Inflammatory macrophage treated with lipopolysaccharide for 1 hour (primary cell): ENCODE data around the gene UGT1A1.

Source experiments
- DNase-seq, 2 donors: peaks; one replicate each; pipeline ENCODE4 v3.0.0-alpha.2; 2020 to 2022

Gene UGT1A1

DNA sequence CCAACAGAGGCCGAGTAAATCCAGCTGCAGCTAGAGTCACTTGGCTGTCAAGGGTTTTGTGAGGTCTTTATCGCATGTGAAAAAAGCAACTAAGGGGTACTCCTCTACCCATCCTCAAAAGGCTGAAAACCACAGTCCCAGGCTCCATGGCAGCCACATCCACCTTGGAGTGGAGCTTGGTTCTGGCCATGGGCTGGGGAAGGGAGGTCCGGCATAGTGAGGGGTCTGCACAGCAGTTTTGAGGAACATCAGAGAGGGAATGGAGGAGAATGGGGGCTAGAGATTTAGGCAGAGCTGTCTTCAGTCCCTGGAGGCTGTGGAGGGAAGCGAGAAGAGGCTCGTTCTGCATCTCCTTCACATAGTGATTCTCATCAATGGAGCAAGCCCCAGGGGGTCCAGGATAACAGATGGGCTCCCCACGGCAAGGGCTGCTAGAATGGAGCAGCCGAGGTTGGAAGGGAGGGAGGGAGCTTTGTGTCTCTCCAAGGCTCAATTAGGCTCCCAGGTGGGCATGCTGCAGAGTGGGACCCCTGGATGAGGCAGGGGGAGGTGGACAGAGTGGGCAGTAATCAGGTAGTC, 39.1 kb downstream of the UGT1A1 start:
- no peak for DNase-seq

DNA sequence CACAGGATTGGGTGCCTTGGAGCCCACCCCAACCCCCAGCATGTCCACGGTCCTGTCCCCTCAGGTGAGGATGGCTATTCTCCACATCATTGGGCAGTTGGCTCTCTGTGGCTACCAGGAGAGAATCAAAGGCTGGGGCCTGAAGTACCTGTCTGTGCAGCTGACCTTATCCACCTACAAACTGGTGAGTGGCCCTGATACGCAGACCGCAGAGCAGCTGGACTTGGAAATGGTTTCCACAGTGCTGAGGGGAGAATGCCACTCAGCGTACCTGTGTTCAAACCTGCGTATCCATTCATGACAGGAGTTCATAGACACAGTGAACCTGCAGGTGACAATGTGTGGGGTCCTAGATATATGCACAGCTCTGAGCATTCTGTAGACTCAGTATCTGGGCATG, 39.6 kb downstream of the UGT1A1 start:
- DNase-seq, result no peak

DNA sequence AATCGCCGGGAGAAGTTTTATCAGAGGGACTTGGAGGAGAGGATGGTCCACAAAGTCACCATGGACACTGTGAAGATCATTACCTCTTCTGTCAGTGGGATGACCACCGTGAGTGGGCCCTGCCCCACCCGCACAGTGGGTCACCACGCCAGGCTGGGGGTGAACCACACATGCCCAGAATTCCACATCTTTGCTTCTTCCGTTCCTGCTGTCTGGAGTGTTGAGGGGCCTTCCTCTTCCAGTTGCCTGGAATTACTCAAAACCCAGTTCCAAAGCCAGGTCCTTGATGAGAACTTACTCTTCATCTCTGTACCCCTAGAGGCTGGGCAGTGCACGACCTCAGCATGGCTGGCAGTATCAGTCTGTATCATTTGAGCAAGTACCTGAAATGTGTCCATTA, 40.1 kb downstream of the UGT1A1 start:
- DNase-seq, result no peak

DNA sequence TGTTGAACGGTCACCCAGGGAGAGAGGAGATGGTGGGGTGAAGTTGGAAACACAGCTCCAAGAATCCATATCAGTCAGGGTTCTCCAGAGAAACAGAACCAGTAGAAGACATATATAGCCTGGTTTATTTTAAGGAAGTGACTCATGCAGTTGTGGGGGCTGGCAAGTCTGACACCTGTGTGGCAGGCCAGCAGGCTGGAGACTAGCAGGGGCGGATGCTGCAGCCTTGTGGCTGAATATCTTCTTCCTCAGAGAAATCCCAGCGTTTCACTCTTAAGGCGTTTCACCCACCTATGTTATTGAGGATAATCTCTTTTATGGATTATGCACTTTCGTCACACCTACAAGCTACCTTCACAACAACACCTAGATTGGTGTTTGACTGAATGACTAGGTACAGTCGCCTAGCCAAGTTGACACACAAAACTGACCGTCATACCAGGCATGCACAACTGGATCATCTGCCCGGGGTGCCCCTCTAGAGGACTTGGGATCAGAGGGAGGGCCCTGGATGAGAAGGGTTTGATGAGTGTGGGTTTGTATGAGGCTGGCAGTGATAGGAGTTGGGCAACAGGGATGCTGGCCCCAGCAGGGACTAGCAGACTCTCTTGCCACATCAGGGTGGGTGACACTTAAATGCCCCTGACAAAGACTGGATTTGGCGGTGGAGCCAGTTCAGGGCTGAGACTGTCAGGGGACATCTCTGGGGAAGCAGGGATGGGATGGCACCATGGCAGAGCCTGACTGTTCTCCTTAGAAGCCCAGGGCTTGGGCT, 41.5 kb downstream of the UGT1A1 start:
- no peak for DNase-seq

DNA sequence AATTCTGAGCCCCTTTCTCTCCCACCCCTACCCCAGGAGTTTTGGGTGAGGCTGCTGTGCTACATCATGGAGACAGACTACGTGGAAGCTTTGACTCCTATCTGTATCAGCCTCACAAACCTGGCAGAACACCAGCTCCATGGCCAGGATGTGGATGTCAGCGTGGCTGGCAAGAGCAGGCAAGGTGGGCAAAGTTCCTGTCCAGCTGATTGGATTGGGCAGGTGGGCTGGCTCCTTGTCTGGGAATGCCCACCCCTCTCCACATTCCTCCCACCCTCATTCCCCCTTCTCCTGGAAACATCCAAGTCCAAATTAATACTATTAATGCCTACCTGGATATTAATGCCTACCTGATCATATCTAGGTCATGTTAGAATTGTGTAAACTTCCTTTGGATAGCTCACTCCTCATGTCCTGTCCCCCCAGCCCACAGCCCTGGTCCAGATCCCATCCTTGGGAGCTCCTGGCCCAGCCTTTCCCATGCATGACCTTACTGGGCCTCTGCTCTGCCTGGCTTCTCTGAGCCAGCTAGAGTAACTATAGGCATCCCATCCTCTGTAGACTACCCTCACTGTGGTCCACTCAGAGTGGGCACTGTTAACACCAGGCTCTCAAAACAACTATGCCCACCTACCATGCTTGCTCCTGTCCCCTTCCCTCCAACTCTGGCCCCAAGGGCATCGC, 42.2 kb downstream of the UGT1A1 start:
- DNase-seq, result no peak

DNA sequence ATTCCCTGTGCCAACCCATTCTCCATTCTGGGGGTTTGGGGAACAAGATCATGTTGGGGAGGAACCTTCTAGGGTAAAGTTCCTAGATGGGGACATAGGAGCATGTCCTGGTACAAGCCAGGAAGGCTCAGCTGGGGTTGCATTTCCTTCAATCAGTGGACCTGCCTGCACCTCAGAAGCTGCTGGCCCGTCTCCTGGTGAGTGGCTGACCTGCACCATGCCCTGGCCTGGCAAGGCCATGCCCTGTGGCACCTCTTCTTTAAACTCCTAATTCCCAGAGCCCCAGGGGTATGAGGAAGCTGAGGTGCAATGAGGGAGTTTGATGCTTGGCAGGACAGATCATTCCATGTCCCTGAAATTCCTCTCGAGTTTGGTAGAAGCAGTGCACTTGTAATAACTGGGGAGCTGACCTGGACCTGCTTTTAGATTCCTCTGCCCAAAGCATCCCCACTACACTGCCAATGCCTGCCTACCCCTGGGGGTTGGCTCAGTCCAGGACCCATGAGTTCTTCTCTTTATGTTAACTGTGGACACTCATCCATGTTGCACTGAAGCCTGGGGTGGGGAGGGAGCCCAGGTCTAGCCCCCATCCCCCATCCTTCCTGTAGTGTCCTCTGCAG, 43.3 kb downstream of the UGT1A1 start:
- no peak for DNase-seq

DNA sequence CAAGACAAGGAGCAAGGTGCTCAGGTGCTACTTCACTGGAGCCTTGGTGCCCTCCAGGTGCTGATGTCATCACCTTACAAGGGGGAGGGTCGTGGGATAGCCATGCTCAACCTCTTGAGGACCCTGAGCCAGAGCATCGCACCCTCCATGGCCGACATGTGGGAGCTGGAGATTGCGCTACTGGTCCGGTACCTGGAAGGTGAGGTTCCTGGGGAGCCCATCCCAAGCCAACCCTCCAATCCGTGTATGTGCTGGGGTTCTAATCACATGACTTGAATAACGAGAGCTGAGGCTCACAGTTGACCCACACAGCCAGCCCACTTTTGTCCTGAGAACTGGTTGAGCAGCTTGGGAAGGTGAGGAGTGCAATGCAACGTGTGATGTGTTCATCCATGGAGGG, 43.9 kb downstream of the UGT1A1 start:
- no peak for DNase-seq

DNA sequence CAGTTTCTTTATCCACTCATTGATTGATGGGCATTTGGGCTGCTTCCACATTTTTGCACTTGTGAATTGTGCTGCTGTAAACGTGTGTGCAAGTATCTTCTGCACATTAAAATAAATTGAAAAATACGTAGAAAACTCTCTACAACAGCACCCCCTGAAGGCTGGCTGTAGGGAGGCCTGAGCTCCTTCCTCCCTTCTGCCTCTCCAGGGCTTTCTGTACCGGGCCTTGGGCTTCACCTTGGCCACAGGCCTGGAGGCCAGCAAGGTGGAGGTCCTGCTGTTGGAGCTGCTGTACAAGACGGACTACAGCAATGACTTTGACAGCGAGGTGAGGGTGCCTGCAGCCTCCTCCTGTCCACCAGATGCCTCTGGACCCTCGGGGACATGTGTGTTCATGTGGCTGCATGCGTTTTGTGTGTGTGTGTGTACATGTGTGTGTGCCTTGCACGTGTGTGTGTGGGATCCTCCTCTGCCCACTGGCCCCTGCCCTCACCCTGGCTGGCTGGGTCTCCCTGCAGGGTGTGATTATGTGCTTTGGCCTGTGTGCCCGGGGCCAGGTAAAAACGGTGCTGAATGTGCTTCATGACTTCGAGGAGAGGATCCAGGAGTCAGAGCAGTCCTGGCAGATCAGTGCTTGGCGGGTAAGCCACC, 47.3 kb downstream of the UGT1A1 start:
- DNase-seq, result no peak

DNA sequence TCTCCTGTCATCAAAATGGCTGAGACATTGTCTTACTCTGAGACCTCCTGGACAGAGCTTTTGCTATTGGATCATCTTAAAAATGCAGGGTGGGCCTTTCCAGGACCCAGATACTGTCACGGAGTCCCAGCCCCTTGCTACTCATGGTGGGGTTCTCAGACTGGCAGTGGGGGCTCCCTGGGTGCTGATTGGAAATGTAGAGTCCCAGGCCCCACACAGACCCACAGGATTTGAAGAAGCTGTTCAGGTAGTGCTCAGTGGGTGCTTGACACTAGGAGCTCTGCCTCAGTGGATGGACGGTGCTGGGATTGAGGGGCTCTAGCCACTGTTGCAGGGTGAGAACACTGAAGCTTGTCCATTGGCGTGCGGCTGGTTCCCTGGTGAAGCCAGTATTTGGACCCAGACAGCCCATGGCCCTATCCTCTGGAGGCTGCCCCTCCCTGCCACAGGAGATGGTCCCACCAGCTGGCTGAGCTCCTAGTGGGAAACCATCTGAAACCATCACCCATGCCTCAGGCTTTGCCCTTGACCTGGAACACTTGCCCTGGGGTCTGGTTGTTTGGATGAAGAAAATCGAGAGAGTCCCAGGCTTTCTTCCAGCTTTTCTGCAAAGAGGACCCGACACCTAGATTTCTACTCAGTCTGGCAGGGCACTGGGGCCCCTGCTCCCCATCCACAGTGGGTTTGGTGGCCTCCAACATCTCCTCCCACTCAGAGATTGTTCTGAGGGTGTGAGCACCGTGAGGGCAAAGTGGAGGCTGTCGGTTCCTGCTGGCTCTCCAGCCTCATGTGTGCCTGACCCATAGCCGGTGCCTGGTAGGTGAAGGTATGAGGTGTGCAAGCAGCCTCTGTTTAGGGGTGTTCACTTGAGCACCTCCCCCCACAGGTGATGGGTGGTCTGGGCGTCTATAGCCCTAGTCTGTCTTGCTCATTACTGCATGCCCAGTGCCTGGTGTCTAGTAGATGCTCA, 48.2 kb downstream of the UGT1A1 start:
- DNase-seq, result no peak

DNA sequence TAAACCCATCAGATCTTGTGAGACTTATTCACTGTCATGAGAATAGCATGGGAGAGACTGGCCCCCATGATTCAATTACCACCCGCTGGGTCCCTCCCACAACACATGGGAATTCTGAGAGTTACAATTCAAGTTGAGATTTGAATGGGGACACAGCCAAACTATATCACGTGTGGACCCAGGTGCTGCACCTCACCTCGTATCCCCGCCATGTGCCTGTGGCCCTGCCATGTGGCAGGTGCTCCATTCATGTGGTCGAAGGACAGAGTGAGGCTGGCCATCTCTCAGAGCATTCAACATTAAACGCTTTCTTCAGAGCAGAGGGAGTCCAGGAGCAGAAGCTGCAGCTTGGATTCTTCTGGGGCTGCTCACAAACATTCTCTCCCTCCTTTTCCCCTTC, 50.3 kb downstream of the UGT1A1 start:
- DNase-seq, result peak in 1 of 2 donors; percentile 19

DNA sequence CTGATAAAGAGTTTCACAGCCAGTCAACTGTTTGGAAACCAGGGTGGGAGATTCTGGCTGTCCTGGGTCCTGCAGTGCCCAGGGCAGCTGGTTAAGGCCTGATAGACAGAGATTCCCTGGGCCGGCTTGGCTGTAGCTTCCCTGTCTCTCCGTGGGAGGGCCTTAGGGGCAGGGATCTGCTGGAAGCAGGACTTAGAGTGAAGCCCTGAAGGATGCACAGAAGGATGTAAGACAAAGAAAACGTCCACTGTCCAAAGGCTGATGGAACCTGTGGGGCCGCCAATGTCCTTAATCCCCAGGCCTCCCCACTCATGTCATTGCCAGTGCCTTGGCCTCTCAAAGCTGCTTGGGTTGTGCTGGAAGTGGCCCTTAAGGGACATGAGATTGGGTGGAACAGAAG, 51.0 kb downstream of the UGT1A1 start:
- no peak for DNase-seq

DNA sequence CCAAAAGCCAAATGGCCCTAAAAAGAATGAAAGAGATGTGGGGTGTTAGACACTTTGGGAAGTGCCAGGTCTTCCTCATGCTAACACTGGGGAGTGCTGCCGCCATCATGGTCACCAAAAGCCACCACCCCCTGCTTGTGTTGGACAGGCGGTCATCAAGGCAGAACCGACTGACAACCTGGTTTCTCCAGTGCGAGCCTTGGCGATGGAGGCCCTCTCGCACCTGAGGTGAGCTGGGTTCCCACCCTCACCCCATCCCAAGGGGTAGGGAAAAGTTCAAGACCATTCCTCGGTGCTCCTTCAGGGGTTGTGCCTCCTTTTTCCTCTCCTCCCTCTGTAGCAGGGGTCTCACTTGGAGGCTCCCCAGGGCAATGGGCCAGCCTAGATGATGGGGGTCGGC, 51.7 kb downstream of the UGT1A1 start:
- DNase-seq, result no peak

DNA sequence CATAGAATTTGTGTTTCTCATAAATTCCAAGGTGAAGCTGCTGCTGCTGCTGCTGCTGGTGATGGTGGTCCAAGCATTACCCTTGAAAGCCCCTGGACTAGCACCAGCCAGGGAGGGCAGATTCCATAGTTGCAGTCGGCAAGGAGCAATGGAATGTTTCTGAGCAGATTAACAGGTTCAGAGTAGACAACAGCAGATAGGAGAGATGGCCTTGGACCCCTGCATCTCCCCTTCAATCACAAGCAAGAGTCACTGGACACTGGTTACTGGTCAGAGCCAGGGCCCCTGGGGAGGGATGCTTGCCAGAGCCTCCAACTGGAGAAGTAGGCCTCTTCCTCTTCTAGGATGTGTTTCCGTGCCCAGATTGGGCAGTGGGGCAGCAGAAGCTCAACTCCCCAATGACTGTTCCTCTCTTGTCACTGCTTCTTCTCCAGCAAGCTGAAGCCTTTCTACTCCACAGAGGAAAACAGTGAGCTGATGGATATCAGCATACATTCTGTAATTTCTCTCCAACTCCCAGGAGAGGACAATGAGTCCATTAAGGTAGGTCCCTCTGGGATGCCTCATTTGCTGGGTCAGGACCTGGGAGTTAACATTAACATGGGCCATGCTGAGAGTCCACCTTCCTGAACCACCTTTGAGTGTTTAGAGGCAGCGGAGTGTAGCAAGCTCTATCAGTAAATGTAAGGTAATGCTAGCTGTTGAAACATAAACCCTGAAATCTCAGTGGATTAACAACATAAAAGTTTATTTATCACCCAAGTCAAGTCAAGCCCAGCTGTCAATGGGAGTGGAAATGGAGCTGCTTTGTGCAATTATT, 53.4 kb downstream of the UGT1A1 start:
- DNase-seq, result no peak

DNA sequence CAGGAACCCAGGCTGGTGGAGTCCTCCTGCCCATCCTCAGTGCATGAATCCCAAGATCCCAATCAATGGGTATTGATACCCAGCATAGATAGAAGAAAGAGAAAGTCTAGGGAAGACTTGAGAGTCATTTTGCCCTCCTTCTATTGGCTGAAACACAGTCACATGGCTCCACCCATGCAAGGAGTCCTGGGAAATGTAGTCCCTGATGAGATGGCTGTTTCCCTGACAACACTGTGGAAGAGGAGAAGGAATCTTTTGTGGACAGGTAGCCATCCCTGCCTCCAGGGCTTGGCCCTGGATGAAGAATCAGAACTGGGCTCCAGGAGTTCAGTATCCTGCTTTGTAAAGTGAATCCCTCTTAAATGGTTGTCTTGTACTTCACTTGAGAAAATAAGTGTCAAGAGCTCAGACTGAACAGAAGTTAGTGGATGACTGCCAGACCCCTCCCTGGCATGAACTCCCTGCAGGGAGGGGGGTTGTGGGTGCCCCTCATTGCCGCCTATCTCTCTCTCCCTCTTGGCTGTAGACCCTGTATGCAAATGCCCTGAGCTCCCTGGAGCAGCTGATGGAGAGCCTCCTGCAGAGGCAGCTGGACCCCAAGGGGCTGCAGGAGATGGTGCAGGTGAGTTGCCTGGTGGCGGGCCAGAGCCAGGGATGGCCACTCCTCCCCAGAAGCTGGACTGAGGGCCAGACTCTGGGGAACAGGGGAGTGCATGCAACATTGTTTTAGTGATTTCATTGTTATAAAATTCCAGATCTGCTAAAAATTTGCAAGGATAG, 54.2 kb downstream of the UGT1A1 start:
- no peak for DNase-seq

DNA sequence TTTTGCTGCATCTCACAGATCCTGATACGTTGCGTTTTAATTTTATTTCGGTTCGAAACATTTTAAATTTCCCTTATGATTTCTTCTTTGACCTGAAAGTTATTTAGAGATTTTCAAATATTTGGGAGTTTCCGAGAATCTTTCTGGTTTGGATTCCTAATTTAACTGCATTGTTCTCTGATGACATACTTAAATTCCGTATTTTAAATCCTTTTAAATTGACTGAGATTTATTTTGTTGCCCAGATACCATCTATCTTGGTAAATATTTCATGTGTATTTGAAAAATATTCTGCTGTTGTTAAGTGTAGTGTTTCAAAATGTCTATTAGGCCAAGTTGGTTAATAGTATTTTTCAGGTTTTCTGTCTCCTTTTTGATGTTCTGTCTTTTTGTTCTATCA, 55.8 kb downstream of the UGT1A1 start:
- DNase-seq, result no peak

DNA sequence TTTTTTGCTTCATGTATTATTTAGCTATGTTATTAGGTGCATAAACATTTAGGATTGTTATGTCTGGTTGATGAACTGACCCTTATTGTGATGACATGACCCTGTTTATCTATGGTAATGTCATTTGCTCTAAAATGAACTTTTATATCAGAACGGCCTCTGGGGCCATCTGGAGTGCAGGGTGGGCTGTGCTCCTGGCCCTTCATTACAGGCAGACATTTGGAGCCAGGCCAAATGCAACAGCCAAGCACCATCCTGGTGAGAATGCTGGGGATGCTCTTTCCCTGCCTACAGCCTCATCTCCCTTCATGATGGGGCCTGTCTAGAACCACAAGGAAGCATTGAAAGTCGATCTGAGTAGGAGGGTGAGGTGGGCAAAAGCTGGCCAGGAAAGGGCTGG, 56.3 kb downstream of the UGT1A1 start:
- DNase-seq, result no peak

DNA sequence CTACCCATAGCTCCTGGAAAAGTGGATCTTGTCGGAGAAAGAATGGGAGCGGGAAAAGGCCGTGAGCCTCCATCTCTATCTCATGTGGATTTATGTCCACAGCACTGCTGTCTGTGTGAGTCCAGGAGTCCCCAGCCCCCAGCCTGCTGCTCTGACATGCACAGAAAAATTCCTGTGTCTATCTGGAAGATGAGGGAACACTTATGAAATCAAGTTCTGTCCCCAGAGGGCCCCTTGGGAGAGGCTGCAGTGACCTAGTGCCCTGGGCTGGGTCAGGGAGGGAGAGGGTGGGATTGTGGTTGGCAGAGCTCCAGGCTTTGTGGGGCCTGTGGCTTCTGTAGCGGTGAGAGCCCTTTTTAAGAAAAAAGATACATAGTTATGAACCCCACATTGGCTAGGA, 56.7 kb downstream of the UGT1A1 start:
- no peak for DNase-seq

DNA sequence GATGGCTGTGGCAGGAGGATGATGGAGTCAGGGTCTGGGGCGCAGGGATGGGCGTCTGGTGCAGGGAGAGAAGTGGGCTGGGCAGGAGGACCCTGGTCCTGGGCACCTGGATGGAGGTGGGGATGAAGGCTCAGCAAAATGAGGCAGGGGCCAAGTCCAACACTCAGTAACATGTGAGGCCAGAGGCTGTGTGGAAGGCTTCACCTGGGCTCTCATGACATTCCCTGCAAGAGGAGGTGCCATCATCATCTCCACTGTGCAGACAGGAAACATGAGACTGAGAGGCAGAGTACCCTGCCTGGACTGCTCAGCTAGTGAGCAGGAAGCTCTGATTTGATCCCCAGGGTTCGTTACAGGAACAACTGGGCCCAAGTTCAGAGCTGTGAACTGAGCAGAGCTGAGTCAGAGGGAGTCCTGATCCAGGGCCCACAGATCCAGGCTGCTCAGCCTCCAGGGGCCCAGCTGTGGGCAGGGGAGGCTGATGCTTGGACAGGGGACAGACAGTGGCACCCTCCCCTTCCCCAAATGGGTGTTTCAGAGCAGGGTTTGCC, 57.4 kb downstream of the UGT1A1 start:
- DNase-seq, result no peak

DNA sequence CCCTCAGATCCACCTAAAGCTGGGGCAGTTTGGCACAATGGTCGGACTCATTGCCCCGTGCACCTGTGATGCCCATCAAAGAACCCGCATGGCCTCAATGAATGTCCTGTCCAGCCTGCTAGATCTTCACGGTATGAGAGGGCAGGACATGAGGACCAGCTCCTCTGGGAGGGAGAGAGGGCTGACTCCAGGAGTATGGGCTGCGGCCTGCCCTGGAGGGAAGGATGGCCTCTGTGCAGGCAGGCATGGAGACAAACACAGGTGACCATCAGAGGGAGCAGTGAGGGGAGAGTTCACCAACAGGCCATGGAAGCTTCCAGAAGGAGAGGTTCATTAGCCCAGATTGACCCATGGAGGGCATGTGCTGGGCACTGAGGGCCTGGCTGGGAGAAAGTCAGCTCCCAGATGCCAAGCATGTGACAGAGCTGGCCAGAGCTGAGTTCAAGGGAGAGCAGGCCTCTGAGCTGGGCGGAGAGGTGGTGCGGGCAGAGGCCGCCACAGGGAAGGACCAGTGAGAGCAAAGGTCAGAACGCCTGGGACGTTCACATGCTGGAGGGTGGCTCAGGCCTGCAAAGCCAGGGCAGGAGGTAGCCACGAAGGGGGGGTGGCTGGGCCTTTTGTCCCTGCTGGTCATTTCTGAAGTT, 58.0 kb downstream of the UGT1A1 start:
- DNase-seq, result no peak
